Measurements from ENCODE around the gene CAMK2A.

CAMK2A gene

GRCh38 chr5:150254774-150255173 lies 34.8 kb downstream of the CAMK2A start:
- H3K4me3 ChIP-seq (ENCODE audit: low read depth, low read length), result no peak overlapping the region
- DNase-seq, result no peak
- peak overlapping the region; percentile 69 for H3K27ac ChIP-seq
- no peaks in the 10 kb centered on the region for H3K9me3 ChIP-seq (ENCODE audit: severe bottlenecking)
- TF ChIP-seq CTCF (IDR thresholded peaks at IDR 0.05; ENCODE audit: low read depth, low read length), result no peak
- no peaks in the 10 kb centered on the region for H3K36me3 ChIP-seq
- no peaks in the 10 kb centered on the region for H3K27me3 ChIP-seq (ENCODE audit: insufficient read depth, low read depth, severe bottlenecking)

GRCh38 chr5:150254363-150254762 lies 35.2 kb downstream of the CAMK2A start:
- H3K36me3 ChIP-seq, result no peaks in the 10 kb centered on the region
- H3K27ac ChIP-seq, result peak overlapping the region; percentile 69
- peak; percentile 53 for DNase-seq
- no peaks in the 10 kb centered on the region for H3K9me3 ChIP-seq (ENCODE audit: severe bottlenecking)
- TF ChIP-seq CTCF (IDR thresholded peaks at IDR 0.05; ENCODE audit: low read depth, low read length), result no peak
- H3K27me3 ChIP-seq (ENCODE audit: insufficient read depth, low read depth, severe bottlenecking), result no peaks in the 10 kb centered on the region
- no peak overlapping the region for H3K4me3 ChIP-seq (ENCODE audit: low read depth, low read length)

GRCh38 chr5:150253416-150254208 lies 36.0 kb downstream of the CAMK2A start:
- no peak for DNase-seq
- H3K27ac ChIP-seq, result peak overlapping the region; percentile 69
- H3K4me3 ChIP-seq (ENCODE audit: low read depth, low read length), result no peak overlapping the region
- H3K27me3 ChIP-seq (ENCODE audit: insufficient read depth, low read depth, severe bottlenecking), result no peaks in the 10 kb centered on the region
- H3K36me3 ChIP-seq, result no peaks in the 10 kb centered on the region
- TF ChIP-seq CTCF (IDR thresholded peaks at IDR 0.05; ENCODE audit: low read depth, low read length), result no peak
- H3K9me3 ChIP-seq (ENCODE audit: severe bottlenecking), result no peaks in the 10 kb centered on the region

- H3K9me3 ChIP-seq (ENCODE audit: severe bottlenecking), result no peaks in the 10 kb centered on the region
- TF ChIP-seq CTCF (IDR thresholded peaks at IDR 0.05; ENCODE audit: low read depth, low read length), result no peak
- no peaks in the 10 kb centered on the region for H3K36me3 ChIP-seq
- no peak for DNase-seq
- no peaks in the 10 kb centered on the region for H3K27me3 ChIP-seq (ENCODE audit: insufficient read depth, low read depth, severe bottlenecking)
- H3K4me3 ChIP-seq (ENCODE audit: low read depth, low read length), result no peak overlapping the region
- H3K27ac ChIP-seq, result no peak overlapping the region
Observed at GRCh38 chr5:150252489-150252888, 37.1 kb downstream of the CAMK2A start.

GRCh38 chr5:150251504-150251903 lies 38.1 kb downstream of the CAMK2A start:
- TF ChIP-seq CTCF (IDR thresholded peaks at IDR 0.05; ENCODE audit: low read depth, low read length), result no peak
- Histone ChIP-seq H3K27me3 (ENCODE audit: insufficient read depth, low read depth, severe bottlenecking) (no peaks in the 10 kb centered on the region), H3K27ac (no peak overlapping the region), H3K36me3 (no peaks in the 10 kb centered on the region), H3K4me3 (ENCODE audit: low read depth, low read length) (no peak overlapping the region), H3K9me3 (ENCODE audit: severe bottlenecking) (no peaks in the 10 kb centered on the region)
- no peak for DNase-seq

- Histone ChIP-seq H3K27me3 (ENCODE audit: insufficient read depth, low read depth, severe bottlenecking) (no peaks in the 10 kb centered on the region), H3K9me3 (ENCODE audit: severe bottlenecking) (no peaks in the 10 kb centered on the region), H3K27ac (no peak overlapping the region), H3K36me3 (no peaks in the 10 kb centered on the region), H3K4me3 (ENCODE audit: low read depth, low read length) (no peak overlapping the region)
- TF ChIP-seq CTCF (IDR thresholded peaks at IDR 0.05; ENCODE audit: low read depth, low read length), result peak; percentile 63
- DNase-seq, result peak; percentile 76
Observed at GRCh38 chr5:150249744-150250143, 39.8 kb downstream of the CAMK2A start.

Measured in WERI-Rb-1 (cell line).